HEK293T (cell line): ENCODE measurements around the gene SOCS6.
"Not testable (repeated sequence)": the region's sequence is repeated elsewhere in the genome, so short reads cannot be mapped to it uniquely, and the experiment has no call there.

ENCODE experiments used
- CTCF ChIA-PET: fragments of 350-600 bp; formaldehyde crosslinking; extraction: SDS; loops from one replicate; lab custom pipeline; 2021; ENCODE audit warnings: antibody characterized with exemption, inconsistent platforms; lab: Yijun Ruan, JAX
- POLR2A ChIA-PET: fragments of 350-600 bp; formaldehyde crosslinking; extraction: SDS; loops from one replicate; lab custom pipeline; 2020; ENCODE audit warnings: antibody characterized with exemption, inconsistent platforms; lab: Yijun Ruan, JAX
- DNase-seq: peaks from one replicate; pipeline ENCODE4 v3.0.0; 2012; ENCODE audit warnings: mixed read lengths; ENCODE audit errors: extremely low spot score
- ARNT ChIP-seq: fragments of 450-650 bp; IDR thresholded peaks from 2 replicates; pipeline ENCODE4 v1.6.1; 2017; ENCODE audit warnings: mild to moderate bottlenecking
- BHLHE40 ChIP-seq: fragments of 450-650 bp; IDR thresholded peaks from 2 replicates; pipeline ENCODE4 v1.6.1; 2016; ENCODE audit warnings: mild to moderate bottlenecking, moderate library complexity, borderline replicate concordance
- CTBP1 ChIP-seq: fragments of 450-650 bp; IDR thresholded peaks from 2 replicates; pipeline ENCODE4 v1.6.1; 2016; ENCODE audit warnings: borderline replicate concordance
- ELF4 ChIP-seq: fragments of 450-650 bp; IDR thresholded peaks from 2 replicates; pipeline ENCODE4 v1.6.1; 2017; ENCODE audit warnings: antibody characterized with exemption
- FOXA1 ChIP-seq: fragments of 450-650 bp; IDR thresholded peaks from 2 replicates; pipeline ENCODE4 v1.6.1; 2016; ENCODE audit warnings: mild to moderate bottlenecking
- FOXK2 ChIP-seq: fragments of 450-650 bp; IDR thresholded peaks from 2 replicates; pipeline ENCODE4 v1.6.1; 2016; ENCODE audit warnings: mild to moderate bottlenecking
- FOXM1 ChIP-seq: fragments of 450-650 bp; IDR thresholded peaks from 2 replicates; pipeline ENCODE4 v1.6.1; 2017; ENCODE audit warnings: mild to moderate bottlenecking, borderline replicate concordance
- HDGF ChIP-seq: fragments of 450-650 bp; IDR thresholded peaks from 2 replicates; pipeline ENCODE4 v1.6.1; 2017; ENCODE audit warnings: antibody characterized with exemption, borderline replicate concordance
- L3MBTL2 ChIP-seq: fragments of 450-650 bp; conservative IDR thresholded peaks from 2 replicates; pipeline ENCODE4 v1.6.1; 2016; ENCODE audit warnings: mild to moderate bottlenecking
- LEF1 ChIP-seq: fragments of 450-650 bp; IDR thresholded peaks from 2 replicates; pipeline ENCODE4 v1.6.1; 2017; ENCODE audit warnings: mild to moderate bottlenecking, borderline replicate concordance
- NFRKB ChIP-seq: fragments of 450-650 bp; IDR thresholded peaks from 2 replicates; pipeline ENCODE4 v1.6.1; 2016; ENCODE audit warnings: mild to moderate bottlenecking, moderate library complexity
- PKNOX1 ChIP-seq: fragments of 450-650 bp; IDR thresholded peaks from 2 replicates; pipeline ENCODE4 v1.6.1; 2016
- SP1 ChIP-seq: fragments of 450-650 bp; IDR thresholded peaks from 2 replicates; pipeline ENCODE4 v1.6.1; 2017
- SUZ12 ChIP-seq: fragments of 450-650 bp; IDR thresholded peaks from 2 replicates; pipeline ENCODE4 v1.6.1; 2016; ENCODE audit warnings: mild to moderate bottlenecking
- TARDBP ChIP-seq: fragments of 450-650 bp; IDR thresholded peaks from 2 replicates; pipeline ENCODE4 v1.6.1; 2016
- ZNF384 ChIP-seq: fragments of 450-650 bp; IDR thresholded peaks from 2 replicates; pipeline ENCODE4 v1.6.1; 2016

Gene SOCS6

GRCh38 chr18:70337139-70337972 is 48.5 kb downstream of the SOCS6 start:
- TF ChIP-seq ARNT (no peak), FOXK2 (no peak), ELF4 (no peak), ZNF384 (no peak), FOXM1 (no peak), LEF1 (no peak), PKNOX1 (no peak), TARDBP (no peak), CTBP1 (no peak), BHLHE40 (no peak), SP1 (no peak), HDGF (no peak), FOXA1 (no peak), L3MBTL2 (no peak), NFRKB (no peak), SUZ12 (no peak)
- ChIA-PET CTCF (no interaction called here), POLR2A (no interaction called here)
- DNase-seq: peak; percentile 15

DNA sequence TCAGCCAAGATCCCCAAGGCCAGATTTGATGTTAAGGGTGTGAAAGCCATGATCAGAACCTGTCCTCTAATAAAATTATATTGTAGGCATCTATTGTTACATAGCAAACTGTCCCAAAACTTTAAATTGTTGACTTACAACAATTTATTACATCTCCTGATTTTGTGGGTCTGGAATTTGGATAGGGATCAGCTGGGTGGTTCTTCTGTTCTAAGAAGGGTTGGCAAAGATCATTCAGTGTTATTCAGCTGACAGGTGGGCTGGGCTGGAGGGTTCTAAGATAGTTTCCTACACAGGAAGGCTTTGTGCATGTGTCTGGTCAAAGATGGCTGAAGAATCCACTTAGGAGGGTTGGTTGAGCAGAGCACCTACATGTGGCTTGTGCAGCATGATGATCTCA is 50.0 kb downstream of the SOCS6 start:
- CTCF ChIA-PET: no interaction called here
- TF ChIP-seq SUZ12 (no peak), L3MBTL2 (no peak), ZNF384 (no peak), SP1 (no peak), CTBP1 (no peak), ELF4 (no peak), NFRKB (no peak), ARNT (no peak), FOXK2 (no peak)
- POLR2A ChIA-PET: no interaction called here
- DNase-seq: no peak

DNA sequence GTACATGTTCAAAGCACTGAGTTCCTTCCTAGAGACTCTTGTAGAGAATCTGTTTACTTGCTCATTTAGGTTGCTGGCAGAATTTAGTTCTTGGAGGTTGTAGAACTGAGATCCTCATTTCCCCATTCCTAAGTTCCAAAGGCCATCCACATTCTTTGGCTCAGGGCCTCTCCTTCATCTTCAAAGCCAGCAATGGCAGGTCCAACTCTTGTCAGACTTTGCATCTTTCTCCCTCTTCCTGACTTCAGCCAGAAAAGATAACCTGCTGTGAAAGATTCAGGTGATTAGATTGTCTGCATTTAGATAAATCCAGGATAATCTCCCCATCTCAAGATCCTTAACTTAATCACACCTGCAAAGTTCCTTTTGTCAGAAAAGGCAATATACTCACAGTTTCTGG is 51.1 kb downstream of the SOCS6 start:
- TF ChIP-seq NFRKB: no peak
- TF ChIP-seq FOXK2: no peak
- TF ChIP-seq CTBP1: no peak
- no peak for TF ChIP-seq ZNF384
- no peak for TF ChIP-seq PKNOX1
- TF ChIP-seq ELF4: no peak
- TF ChIP-seq L3MBTL2: no peak
- no peak for TF ChIP-seq FOXM1
- TF ChIP-seq TARDBP: no peak
- no peak for TF ChIP-seq LEF1
- TF ChIP-seq SUZ12: no peak
- TF ChIP-seq HDGF: no peak
- ChIA-PET POLR2A (no interaction called here), CTCF (no interaction called here)
- DNase-seq: no peak

GRCh38 chr18:70348481-70348880 is 59.6 kb downstream of the SOCS6 start:
- CTCF ChIA-PET, POLR2A ChIA-PET, DNase-seq: not testable (repeated sequence)

DNA sequence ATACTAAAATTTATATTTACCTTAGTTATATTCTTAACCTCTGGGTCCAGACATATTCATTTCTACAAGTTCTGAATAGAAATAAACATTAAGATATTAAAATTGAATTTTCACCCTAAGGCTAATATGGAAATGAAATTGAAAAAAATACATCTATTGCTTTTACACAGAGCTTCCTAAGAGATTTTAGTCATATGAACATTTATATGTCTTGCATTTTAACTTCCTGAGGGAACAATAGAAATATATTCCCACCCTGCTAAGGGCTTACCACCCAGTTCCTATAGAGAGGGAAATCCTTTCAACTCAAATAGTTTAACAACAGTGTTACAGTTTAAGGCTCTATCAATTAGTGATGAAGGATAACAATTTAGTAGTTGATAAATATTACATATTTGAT is 60.5 kb downstream of the SOCS6 start:
- TF ChIP-seq ZNF384 (no peak), FOXA1 (no peak), ARNT (no peak), SUZ12 (no peak), FOXK2 (no peak), NFRKB (no peak), L3MBTL2 (no peak), LEF1 (no peak), TARDBP (no peak), HDGF (no peak), FOXM1 (no peak), BHLHE40 (no peak)
- ChIA-PET POLR2A (no interaction called here), CTCF (no interaction called here)
- no peak for DNase-seq

DNA sequence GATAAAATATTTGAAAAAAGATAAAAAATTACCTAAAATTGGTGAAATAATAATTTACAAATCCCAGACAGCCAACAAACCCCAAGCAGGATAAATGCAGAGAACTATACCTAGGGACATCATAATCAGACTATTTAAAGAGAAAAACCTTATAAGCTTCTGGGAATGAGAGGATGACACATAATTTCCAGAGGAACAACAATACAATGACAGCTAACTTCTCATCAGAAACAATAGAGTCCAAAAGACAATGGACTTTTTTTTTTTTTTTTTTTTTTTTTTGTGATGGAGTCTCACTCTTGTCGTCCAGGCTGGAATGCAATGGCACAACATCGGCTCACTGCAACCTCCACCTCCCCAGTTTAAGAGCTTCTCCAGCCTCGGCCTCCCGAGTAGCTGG is 65.2 kb downstream of the SOCS6 start:
- ChIA-PET CTCF (no interaction called here), POLR2A (no interaction called here)
- DNase-seq: no peak
- TF ChIP-seq FOXM1: no peak
- no peak for TF ChIP-seq SUZ12
- no peak for TF ChIP-seq ELF4

DNA sequence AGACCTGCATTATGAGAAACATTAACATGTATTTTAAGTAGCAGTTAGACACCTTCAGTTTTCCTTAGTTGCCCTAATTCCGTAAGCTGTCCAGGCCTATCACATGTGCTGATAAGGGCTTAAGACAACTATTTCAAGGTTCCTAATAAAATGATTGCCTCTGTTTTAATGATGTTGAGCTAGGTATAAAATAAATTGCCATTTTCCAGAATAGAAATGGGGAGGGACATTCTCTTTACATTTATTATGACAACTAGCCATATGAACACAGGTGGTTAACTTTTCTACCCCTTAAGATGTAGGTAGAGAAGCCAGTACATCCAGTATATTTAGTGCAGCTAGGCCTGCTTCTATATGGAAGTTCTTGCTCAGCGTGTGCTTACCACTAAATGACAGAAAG is 65.9 kb downstream of the SOCS6 start:
- POLR2A ChIA-PET: no interaction called here
- no peak for DNase-seq
- TF ChIP-seq BHLHE40 (no peak), NFRKB (no peak), LEF1 (no peak), HDGF (no peak), ZNF384 (no peak), TARDBP (no peak), CTBP1 (no peak), SP1 (no peak), L3MBTL2 (no peak), ARNT (no peak), ELF4 (no peak), FOXK2 (no peak), FOXM1 (no peak), PKNOX1 (no peak), FOXA1 (no peak), SUZ12 (no peak)
- CTCF ChIA-PET: no interaction called here
